Measurements from ENCODE around the gene PAOX.

The PAOX gene

DNA sequence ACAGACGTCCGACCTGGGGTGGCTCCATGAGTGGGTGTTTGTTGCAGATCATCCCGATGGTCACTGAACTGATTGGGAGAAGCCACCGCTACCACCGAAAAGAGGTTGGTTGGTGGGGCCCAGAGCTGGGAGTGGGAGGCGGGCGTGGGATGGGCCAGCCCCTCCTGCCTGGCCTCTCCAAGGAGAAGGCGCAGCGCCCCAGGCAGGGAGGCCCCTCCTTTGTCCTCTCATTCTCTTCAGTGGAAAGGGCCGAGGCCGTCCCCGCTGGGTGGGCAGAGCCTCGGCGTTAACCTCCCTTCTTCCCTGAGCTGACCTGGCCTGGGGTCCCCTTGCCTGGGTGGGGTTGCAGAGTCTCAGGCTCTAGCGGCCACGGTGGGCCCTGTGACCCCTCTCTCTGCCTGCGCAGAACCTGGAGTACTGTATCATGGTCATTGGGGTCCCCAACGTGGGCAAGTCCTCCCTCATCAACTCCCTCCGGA is 20.1 kb downstream of the PAOX start:
- TF ChIP-seq CTCF (IDR thresholded peaks at IDR 0.05; ENCODE audit: borderline replicate concordance, control extremely low read depth, extremely low read depth, insufficient read depth, missing control alignments): no peak
- no peak for DNase-seq (ENCODE audit: low spot score)
- in situ Hi-C loops (cut with MboI; ENCODE audit: low sequenced_read_pairs, unreplicated experiment): no loop called here

DNA sequence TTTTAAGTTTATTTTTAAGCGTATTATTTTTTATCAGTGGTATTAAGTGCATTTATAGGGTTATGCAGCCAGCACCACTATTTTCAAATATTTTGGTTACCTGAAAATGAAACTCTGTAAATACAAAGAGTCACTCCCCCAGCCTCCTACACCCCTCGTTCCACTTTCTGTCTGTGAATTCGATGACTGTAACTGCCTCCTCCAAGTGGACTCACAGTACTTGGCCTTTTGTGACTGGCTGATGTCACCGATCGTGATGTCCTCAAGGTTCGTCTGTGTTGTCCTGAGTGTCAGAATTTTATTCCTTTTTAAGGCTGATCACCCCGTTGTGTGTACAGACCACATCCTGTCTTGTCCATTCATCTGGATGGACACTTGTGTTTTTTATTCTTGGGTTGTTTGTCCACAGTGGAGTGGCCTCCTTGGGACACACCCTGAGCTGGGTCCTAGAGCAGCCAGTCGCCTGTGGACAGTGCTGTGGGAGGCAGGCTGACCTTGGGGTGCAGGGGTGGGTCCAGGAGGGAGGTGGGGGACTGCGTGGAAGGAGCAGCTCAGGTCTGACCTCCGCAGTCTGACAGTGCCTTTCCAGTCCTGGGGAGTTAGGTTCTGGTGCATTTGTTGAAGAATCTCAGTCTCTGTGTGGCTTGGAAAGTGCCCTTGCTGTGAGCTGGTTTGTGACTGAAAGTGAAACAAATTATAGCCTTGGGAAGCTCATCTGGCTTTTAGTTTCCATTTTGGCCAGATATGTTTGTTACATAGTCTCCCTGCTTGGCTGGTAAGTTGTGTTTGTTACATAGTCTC is 21.8 kb downstream of the PAOX start:
- in situ Hi-C loops (cut with MboI; ENCODE audit: low sequenced_read_pairs, unreplicated experiment): no loop called here
- no peak for TF ChIP-seq CTCF (IDR thresholded peaks at IDR 0.05; ENCODE audit: borderline replicate concordance, control extremely low read depth, extremely low read depth, insufficient read depth, missing control alignments)
- DNase-seq (ENCODE audit: low spot score): peak; percentile 67

GRCh38 chr10:133401500-133401899 is 22.4 kb downstream of the PAOX start:
- DNase-seq (ENCODE audit: low spot score): peak; percentile 21
- in situ Hi-C loops (cut with MboI; ENCODE audit: low sequenced_read_pairs, unreplicated experiment): no loop called here
- TF ChIP-seq CTCF (IDR thresholded peaks at IDR 0.05; ENCODE audit: borderline replicate concordance, control extremely low read depth, extremely low read depth, insufficient read depth, missing control alignments): no peak

DNA sequence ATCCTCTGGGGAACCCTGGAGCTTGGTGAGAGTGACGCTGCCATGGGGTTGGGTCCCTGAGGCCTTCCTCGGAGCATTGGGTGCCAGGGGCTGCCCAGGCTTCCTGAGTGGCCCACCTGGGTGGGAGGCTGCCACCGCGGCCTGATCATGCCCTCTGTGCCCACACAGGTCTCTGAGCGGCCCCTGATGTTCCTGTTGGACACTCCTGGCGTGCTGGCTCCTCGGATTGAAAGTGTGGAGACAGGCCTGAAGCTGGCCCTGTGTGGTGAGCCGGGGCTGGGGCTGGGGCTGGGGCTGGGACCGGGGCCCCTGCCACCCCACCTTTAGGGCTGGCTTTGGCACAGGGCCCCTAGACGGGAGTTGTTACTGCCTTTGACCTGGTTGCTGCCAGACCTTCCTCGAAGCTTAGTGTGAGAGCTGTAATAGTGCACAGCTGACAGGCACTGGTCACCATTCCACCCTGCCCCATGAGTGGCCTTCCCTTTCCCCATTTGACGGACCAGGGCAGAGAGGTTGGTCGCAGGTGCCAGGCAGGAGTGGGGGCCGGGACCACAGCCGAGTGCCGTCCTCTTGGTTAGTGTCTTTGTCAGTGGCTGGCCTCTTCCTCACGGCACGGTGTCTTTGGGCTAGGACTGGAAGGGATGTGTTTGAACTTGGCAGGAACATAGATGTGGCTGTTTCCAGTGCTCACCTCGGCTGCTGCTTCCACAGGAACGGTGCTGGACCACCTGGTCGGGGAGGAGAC is 23.1 kb downstream of the PAOX start:
- DNase-seq (ENCODE audit: low spot score): no peak
- in situ Hi-C loops (cut with MboI; ENCODE audit: low sequenced_read_pairs, unreplicated experiment): no loop called here
- no peak for TF ChIP-seq CTCF (IDR thresholded peaks at IDR 0.05; ENCODE audit: borderline replicate concordance, control extremely low read depth, extremely low read depth, insufficient read depth, missing control alignments)

- DNase-seq (ENCODE audit: low spot score): no peak
- TF ChIP-seq CTCF (IDR thresholded peaks at IDR 0.05; ENCODE audit: borderline replicate concordance, control extremely low read depth, extremely low read depth, insufficient read depth, missing control alignments): no peak
- in situ Hi-C loops (cut with MboI; ENCODE audit: low sequenced_read_pairs, unreplicated experiment): no loop called here
Measured at GRCh38 chr10:133403359-133403758, 24.3 kb downstream of the PAOX start.

DNA sequence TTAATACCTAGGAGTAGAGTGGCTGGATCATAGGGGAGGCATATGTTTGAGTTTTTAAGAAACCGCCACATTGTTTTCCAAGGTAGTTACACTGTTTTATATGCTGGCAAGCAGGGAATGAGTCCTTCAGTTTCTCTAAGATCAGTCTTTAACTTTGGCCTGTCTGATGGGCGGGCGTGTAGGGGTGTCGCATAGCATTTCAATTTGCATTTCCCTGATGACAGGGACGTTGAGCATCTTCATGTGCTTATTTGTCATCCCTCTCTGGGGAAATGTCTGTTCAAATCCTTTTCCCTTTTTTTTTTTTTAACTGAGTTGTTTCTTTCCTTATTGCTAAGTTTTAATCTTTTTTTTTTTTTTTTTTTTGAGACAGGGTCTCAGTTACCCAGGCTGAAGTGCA is 24.7 kb downstream of the PAOX start:
- no peak for TF ChIP-seq CTCF (IDR thresholded peaks at IDR 0.05; ENCODE audit: borderline replicate concordance, control extremely low read depth, extremely low read depth, insufficient read depth, missing control alignments)
- no peak for DNase-seq (ENCODE audit: low spot score)
- in situ Hi-C loops (cut with MboI; ENCODE audit: low sequenced_read_pairs, unreplicated experiment): no loop called here

Data from GM13976 (cell line).